IPS-NIHi7 (cell line): ENCODE data around the gene ZFC3H1.
"Not testable (repeated sequence)": the region's sequence is repeated elsewhere in the genome, so short reads cannot be mapped to it uniquely, and the experiment has no call there.

ENCODE experiments used
- DNase-seq: peaks from one replicate; pipeline ENCODE4 v3.0.0; 2012; ENCODE audit warnings: mixed read lengths; ENCODE audit errors: extremely low spot score

The ZFC3H1 gene

DNA sequence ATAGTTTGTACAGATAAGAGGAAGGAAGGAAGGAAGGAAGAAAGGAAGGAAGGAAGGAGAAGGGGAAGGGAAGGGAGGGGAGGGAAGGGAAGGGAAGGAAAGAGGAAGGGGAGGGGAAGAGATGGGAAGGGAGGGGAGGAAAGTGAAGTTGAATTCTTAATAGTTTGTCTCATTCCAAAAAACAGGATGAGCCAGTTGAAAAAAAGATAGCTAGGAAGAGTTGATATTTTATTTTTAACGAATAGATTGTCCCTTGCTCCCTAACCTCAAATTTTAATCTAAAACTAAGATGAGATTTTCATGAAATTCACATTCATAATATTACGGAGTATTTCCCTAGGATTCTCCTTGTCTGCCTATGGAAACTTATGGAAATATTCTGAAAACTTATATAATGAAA lies 80.7 kb downstream of the ZFC3H1 start:
- no peak for DNase-seq

DNA sequence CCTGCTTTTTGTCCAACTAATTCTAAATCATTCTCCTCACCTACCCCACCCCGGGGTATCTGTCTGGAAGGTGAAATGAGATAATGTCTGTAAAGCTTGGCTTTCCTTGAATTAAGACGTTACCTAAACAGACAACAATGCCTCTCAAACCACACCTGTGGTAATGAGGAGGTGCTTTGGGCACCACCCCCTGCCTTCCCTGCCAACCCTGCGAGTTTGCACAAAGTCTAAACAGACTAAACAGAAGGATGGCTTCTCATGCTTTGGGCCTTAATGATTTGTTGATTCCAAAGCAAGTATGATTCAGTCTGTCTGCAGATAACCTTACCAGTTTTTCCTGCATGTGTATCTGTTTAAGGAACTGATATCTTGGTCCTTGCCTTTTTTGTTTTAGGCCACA lies 82.4 kb downstream of the ZFC3H1 start:
- peak; percentile 17 for DNase-seq

- DNase-seq: no peak
These were observed 84.9 kb downstream of the ZFC3H1 start for GRCh38 chr12:71578694-71579258.

DNA sequence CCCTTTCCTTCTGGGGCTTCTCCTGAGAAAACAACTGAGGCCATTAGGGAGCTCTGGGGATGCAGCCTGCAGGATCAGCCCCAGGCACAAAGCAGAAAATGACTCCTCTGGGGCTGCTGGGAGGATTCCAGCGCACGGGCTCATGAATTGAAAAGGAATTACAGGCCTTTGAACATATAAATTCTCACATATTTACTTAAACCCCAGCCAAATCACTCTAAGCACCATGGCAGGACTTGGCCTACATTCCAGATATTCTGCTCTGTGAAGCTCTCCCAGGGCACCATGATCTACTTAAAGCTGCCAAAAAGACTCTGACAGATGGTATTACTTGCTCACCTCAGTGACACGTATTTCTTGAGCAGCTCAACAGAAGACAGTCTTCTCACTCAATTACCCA lies 87.2 kb downstream of the ZFC3H1 start:
- DNase-seq: no peak

- DNase-seq: not testable (repeated sequence)
These were observed 93.8 kb downstream of the ZFC3H1 start for GRCh38 chr12:71569885-71570284.

DNA sequence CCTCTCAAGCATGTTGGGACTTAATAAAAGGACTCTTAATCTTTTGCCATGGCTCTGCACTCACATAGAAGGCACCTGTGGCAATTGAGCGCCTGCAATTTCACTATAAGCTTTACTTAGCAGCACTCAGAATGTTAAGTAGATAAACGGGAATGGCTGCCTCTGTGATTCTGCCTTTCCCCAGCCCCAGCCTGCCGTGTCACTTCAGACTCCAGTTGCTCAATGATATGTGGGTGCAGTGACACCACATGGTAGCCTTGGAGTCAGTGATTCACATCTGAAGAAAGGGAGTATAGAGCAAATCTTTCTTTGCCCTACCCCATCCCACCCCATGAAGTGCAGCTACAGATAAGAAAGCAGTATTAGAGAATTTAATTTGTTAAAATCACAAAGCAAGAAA lies 96.1 kb downstream of the ZFC3H1 start:
- DNase-seq: no peak

DNA sequence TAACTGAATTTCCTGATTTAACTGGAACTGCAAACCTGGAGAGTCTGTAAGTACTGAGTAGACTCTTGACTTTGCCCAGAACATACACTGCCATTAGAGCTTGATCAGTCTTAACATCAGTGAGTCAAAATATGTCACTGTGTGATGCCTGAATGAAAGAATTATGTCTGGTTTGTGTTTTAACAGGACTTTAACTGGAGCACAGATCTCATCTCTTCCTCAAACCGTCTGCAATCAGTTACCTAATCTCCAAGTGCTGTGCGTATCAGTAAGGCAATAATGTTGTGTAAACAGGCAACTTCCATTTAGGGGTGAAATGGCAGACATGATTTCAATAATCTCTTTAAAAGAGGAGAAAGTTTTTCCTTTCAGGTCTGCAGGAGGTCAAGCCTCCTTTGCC lies 97.0 kb downstream of the ZFC3H1 start:
- no peak for DNase-seq

DNA sequence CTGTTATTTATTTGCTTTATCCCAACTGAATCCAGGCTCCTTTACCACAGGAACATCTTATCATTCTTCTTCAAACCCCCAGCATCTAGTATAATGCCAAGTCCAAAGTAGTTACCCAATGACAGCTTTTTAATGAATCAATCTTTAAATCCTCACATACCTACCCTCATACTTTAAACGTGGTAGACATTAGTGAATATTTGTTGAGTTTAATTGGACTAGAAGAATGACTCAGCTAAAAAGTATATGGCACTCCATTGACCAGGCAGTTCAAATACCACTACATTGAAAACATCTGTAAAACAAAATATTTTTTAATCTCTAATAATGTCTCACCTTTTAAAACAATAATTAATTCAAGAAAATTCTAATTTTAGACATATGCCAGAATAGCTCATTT lies 98.1 kb downstream of the ZFC3H1 start:
- DNase-seq: no peak

GRCh38 chr12:71562676-71563595 lies 100.7 kb downstream of the ZFC3H1 start:
- DNase-seq: no peak
